Upper lobe of left lung (tissue), 6 donors: ENCODE results near the gene PTBP3. TPM values are rescaled to one million over a fixed set of nuclear protein-coding genes. Genes with fewer than 3 reads are reported as not detected.
"Not testable (repeated sequence)": the region's sequence is repeated elsewhere in the genome, so short reads cannot be mapped to it uniquely, and the experiment has no call there.

Experiments used
- ATAC-seq, 2 donors: fragments of 200-7000 bp; cut with Tn5 transposase; one replicate each; pipeline ENCODE4 v1.9.1; 2022; ENCODE audit warnings: mild to moderate bottlenecking in 2 of 2, moderate library complexity in 2 of 2; ENCODE audit not compliant: low FRiP score in 2 of 2
- DNase-seq, 2 donors: peaks; one replicate each; pipeline ENCODE4 v3.0.0-alpha.2; 2019 to 2020
- H3K27ac ChIP-seq, 4 donors: fragments of 200-600 bp; sonication (generic); one replicate each; pipeline ENCODE4 v1.5.1; 2016 to 2019
- H3K27me3 ChIP-seq, 4 donors: fragments of 200-600 bp; sonication (generic); one replicate each; pipeline ENCODE4 v1.5.1; 2017 to 2019
- H3K36me3 ChIP-seq, 4 donors: fragments of 200-600 bp; sonication (generic); one replicate each; pipeline ENCODE4 v1.5.1; 2016 to 2019
- H3K4me1 ChIP-seq, 4 donors: fragments of 200-600 bp; sonication (generic); one replicate each; pipeline ENCODE4 v1.5.1; 2018 to 2019
- H3K4me3 ChIP-seq, 4 donors: fragments of 200-600 bp; sonication (generic); one replicate each; pipeline ENCODE4 v1.5.1; 2017 to 2019; ENCODE audit warnings: mild to moderate bottlenecking in 2 of 4, moderate library complexity in 1 of 4
- H3K9me3 ChIP-seq, 4 donors: fragments of 200-600 bp; sonication (generic); one replicate each; pipeline ENCODE4 v1.5.1; 2018 to 2019
- EP300 ChIP-seq, 4 donors: sonication (generic); formaldehyde crosslinking; IDR thresholded peaks; one replicate each; pipeline ENCODE4 v1.5.1; 2017; ENCODE audit warnings: antibody characterized with exemption in 4 of 4, control low read depth in 2 of 4
- POLR2A ChIP-seq, 4 donors: fragments of 450-650 bp; IDR thresholded peaks; one replicate each; pipeline ENCODE4 v1.5.1; 2016 to 2017; ENCODE audit warnings: antibody characterized with exemption in 4 of 4, mild to moderate bottlenecking in 2 of 4
- POLR2AphosphoS5 ChIP-seq, 2 donors: sonication (generic); formaldehyde crosslinking; IDR thresholded peaks; one replicate each; pipeline ENCODE4 v1.5.1; 2017; ENCODE audit warnings: antibody characterized with exemption in 2 of 2
- WGBS, 2 donors: methylation state at CpG; one replicate each; pipeline ENCODE4 v1.1.5; 2017 to 2018; 5-methylcytosine and 5-hydroxymethylcytosine counted together
- total RNA-seq, 6 donors: library from RNA; depleted of rRNA in 4 of 6; stranded (reverse); fragments of >200 nt in 4 of 6; gene quantifications; one replicate each; pipeline versions ENCODE4 v1.1.0 to v1.2.1, GENCODE V29; 2016 to 2021
- TF ChIP-seq, protein P1 (sequence below), 6 experiments: fragments of 450-650 bp in 4 of 6; fragments of 200-600 bp in 2 of 6; sonication (generic) in 2 of 6; IDR thresholded peaks; one replicate each; pipeline ENCODE4 v1.5.1; 2016 to 2019; ENCODE audit warnings: antibody characterized with exemption in 6 of 6
- donor health status: DM: no; HTN: no; CAD: no; lungs with moderate emphysema.
- donor health status: DM: no; HTN: yes; CAD: no; lungs with severe emphysema.

Gene PTBP3
- total RNA-seq, 6 donors from 2014 or later: 34.6 to 88.5 (median 74.4) TPM

DNA sequence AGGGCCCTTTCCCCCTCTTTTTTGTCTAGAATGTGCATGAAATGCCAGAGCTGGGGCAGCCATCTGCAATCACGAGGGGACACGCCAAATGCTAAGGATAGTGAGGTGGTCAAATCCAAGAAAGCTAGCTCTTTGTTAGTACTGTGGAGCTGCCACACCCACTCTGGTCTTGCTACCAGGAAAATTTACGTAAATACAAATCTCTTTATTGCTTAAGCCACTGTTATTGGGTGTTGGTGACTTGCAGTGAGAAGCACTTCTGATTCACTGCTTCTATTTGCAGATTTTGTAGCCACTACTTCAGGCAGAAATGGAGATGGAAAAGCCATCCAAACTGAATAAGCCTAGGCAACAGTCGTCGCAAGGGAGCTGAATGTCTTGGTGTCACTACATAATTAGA lies 132.7 kb downstream of the PTBP3 start:
- DNase-seq (no peak), ATAC-seq (no peak)
- 89 to 90% methylated on average over 5 of the region's 5 CpGs for WGBS, 2 donors
- H3K36me3 ChIP-seq: no peaks in the 10 kb centered on the region
- H3K27ac ChIP-seq: no peak overlapping the region
- no peak overlapping the region for H3K4me3 ChIP-seq
- no peaks in the 10 kb centered on the region for H3K27me3 ChIP-seq
- TF ChIP-seq, protein P1, sequence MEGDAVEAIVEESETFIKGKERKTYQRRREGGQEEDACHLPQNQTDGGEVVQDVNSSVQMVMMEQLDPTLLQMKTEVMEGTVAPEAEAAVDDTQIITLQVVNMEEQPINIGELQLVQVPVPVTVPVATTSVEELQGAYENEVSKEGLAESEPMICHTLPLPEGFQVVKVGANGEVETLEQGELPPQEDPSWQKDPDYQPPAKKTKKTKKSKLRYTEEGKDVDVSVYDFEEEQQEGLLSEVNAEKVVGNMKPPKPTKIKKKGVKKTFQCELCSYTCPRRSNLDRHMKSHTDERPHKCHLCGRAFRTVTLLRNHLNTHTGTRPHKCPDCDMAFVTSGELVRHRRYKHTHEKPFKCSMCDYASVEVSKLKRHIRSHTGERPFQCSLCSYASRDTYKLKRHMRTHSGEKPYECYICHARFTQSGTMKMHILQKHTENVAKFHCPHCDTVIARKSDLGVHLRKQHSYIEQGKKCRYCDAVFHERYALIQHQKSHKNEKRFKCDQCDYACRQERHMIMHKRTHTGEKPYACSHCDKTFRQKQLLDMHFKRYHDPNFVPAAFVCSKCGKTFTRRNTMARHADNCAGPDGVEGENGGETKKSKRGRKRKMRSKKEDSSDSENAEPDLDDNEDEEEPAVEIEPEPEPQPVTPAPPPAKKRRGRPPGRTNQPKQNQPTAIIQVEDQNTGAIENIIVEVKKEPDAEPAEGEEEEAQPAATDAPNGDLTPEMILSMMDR (IDR thresholded peaks at IDR 0.05): no peak
- TF ChIP-seq EP300 (IDR thresholded peaks at IDR 0.05) (no peak), POLR2AphosphoS5 (IDR thresholded peaks at IDR 0.05) (no peak), POLR2A (IDR thresholded peaks at IDR 0.05) (no peak)
- H3K4me1 ChIP-seq: no peaks in the 10 kb centered on the region
- no peaks in the 10 kb centered on the region for H3K9me3 ChIP-seq

DNA sequence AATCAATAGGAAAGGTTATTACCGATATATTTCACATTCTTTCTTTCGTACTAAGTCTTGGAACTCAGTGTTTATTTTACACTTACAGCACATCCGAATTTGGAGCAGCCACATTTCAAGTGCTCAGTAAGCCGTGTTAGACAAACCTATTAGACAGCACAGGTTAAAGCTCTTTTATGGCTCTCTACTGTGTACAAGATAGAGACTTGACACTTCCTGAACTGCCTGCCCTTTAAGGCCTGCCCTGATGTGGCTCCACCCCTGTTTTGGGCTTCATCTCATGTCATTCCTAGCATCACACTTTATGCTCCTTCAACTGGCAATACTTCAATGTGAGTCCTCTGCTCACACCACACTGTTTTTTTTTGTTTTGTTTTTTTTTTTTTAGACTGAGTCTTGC lies 134.8 kb downstream of the PTBP3 start:
- no peak overlapping the region for H3K4me3 ChIP-seq
- H3K36me3 ChIP-seq: no peaks in the 10 kb centered on the region
- WGBS, 2 donors: 36 to 41% methylated on average over 4 of the region's 4 CpGs
- no peak for ATAC-seq
- H3K9me3 ChIP-seq: no peaks in the 10 kb centered on the region
- TF ChIP-seq POLR2A (IDR thresholded peaks at IDR 0.05): no peak
- TF ChIP-seq POLR2AphosphoS5 (IDR thresholded peaks at IDR 0.05): no peak
- TF ChIP-seq, protein P1 (IDR thresholded peaks at IDR 0.05): no peak
- H3K4me1 ChIP-seq: peaks cover 0 to 8% (median 0%) of the 10 kb centered on the region in 4 donors
- H3K27me3 ChIP-seq: no peaks in the 10 kb centered on the region
- no peak for DNase-seq
- H3K27ac ChIP-seq: no peak overlapping the region

DNA sequence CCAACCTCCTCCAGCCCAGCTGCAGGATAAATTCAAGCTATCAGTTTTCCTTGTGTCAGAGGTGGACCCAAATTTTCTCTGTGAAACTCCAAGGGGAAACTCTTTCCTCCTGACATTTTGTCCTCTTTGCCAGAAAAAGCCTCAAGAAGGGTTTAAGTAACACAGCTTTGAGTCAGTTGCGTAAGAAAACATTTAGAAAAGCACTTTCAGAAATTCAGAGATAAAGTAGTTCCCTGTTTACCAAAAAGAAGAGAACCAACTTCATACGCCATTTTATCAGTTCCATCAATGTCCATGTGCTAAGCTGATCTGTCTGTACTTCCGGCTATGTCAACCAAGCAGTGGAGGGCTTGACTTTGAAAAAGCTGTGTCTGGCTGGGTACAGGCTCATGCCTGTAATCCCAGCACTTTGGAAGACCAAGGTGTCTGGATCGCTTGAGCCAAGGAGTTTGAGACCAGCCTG lies 138.4 kb downstream of the PTBP3 start:
- Histone ChIP-seq H3K36me3 (no peaks in the 10 kb centered on the region), H3K4me3 (no peak overlapping the region), H3K27me3 (no peaks in the 10 kb centered on the region), H3K4me1 (peaks cover 0 to 8% (median 0%) of the 10 kb centered on the region in 4 donors), H3K27ac (no peak overlapping the region), H3K9me3 (no peaks in the 10 kb centered on the region)
- DNase-seq: no peak
- 61 to 76% methylated on average over 4 of the region's 4 CpGs for WGBS, 2 donors
- TF ChIP-seq POLR2A (IDR thresholded peaks at IDR 0.05) (no peak), POLR2AphosphoS5 (IDR thresholded peaks at IDR 0.05) (no peak), EP300 (IDR thresholded peaks at IDR 0.05) (no peak)
- TF ChIP-seq, protein P1 (IDR thresholded peaks at IDR 0.05): no peak
- ATAC-seq: no peak

DNA sequence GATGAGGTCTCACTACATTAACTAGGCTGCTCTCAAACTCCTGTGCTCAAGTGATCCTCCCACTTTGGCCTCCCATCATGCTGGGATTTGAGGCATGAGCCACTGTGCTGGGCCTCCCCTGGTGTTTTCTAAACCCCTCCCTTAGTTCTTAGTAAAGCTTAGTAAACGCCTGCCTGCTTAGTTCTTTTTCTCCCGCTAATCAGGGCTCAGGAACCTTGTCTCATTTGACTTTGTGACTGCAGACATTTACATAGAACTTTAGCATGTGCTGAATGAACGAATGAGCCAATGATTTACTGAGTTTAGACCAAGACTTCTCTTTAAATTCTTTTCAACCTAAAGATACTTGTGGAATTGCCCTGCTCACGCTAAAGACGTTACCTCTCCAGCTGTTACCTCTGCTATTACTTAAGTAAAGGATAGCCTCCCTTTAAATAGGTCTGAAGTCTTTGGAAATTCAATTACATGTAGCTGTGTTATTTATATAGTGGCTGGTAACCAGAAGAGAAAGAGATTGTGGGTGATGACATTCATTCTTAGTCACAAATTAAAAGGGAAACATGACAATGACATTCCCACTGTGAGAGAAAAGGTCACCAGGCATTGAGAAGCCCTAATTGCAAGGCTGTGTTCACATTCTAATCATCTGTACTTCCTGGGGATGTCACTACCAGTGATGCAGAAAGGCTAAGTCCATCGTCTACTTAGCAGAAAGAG lies 139.7 kb downstream of the PTBP3 start:
- TF ChIP-seq, protein P1 (IDR thresholded peaks at IDR 0.05): no peak
- TF ChIP-seq EP300 (IDR thresholded peaks at IDR 0.05) (no peak), POLR2A (IDR thresholded peaks at IDR 0.05) (no peak), POLR2AphosphoS5 (IDR thresholded peaks at IDR 0.05) (no peak)
- no peak for ATAC-seq
- no peaks in the 10 kb centered on the region for H3K9me3 ChIP-seq
- H3K27me3 ChIP-seq: no peaks in the 10 kb centered on the region
- no peak for DNase-seq
- H3K36me3 ChIP-seq: no peaks in the 10 kb centered on the region
- H3K4me1 ChIP-seq: peaks cover 0 to 8% (median 0%) of the 10 kb centered on the region in 4 donors
- no peak overlapping the region for H3K4me3 ChIP-seq
- H3K27ac ChIP-seq: no peak overlapping the region
- WGBS, 2 donors: 90 to 95% methylated on average over 6 of the region's 6 CpGs

DNA sequence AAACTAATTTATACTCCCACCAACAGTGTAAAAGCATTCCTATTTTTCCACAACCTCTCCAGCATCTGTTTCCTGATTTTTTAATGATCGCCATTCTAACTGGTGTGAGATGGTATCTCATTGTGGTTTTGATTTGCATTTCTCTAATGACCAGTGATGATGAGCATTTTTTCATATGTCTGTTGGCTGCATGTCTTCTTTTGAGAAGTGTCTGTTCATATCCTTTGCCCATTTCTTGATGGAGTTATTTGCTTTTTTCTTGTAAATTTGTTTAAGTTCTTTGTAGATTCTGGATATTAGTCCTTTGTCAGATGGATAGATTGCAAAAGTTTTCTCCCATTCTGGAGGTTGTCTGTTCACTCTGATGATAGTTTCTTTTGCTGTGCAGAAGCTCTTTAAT lies 143.1 kb downstream of the PTBP3 start:
- not testable (repeated sequence) for H3K27ac ChIP-seq, H3K36me3 ChIP-seq, H3K4me3 ChIP-seq, ATAC-seq, DNase-seq, H3K27me3 ChIP-seq, H3K9me3 ChIP-seq, H3K4me1 ChIP-seq
- 58 to 69% methylated on average over 1 of the region's 1 CpG for WGBS, 2 donors
